ENCODE results near the gene PDZRN3. TPM values are rescaled to one million over a fixed set of nuclear protein-coding genes. Genes with fewer than 3 reads are reported as not detected.

The PDZRN3 gene
- total RNA-seq, 4 donors from 2014 or later, result 13.3 to 81.7 (median 19.7) TPM

DNA sequence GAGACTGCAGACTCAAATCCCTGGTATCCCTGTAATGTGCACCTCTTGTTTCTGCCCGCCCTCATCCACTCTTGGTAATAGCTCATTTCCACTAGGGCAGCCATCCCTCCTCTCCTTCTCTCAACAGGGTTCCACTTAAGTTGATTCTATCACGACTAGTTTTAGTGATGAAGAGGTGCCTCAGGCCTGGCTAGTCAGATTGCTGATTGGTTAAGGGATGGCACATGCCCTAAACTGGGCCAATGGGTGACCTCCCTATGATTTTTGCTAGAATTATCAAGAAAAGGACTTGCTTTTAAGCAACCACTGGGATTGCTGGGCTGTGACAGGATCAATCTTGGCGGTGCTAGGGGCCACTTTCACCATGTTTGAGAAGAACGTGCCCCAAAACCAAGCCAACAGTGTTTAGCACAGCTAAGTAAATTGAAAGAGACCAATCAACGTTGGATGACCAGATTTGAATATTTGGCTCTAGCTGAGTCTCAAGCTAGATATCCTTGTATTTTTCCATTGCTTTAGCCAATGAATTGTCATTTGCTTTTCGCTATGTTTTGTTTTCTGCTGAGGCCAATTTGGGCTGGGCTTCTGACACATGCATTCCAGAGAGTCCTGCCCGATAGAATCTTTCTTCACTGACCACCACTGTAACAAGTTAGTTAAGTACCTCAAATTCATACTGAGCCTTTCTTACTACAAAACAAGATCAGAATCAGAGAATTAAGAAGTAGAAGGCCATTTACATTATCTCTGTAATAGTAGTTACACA is 131.0 kb downstream of the PDZRN3 start:
- H3K27ac ChIP-seq, result no peak overlapping the region

DNA sequence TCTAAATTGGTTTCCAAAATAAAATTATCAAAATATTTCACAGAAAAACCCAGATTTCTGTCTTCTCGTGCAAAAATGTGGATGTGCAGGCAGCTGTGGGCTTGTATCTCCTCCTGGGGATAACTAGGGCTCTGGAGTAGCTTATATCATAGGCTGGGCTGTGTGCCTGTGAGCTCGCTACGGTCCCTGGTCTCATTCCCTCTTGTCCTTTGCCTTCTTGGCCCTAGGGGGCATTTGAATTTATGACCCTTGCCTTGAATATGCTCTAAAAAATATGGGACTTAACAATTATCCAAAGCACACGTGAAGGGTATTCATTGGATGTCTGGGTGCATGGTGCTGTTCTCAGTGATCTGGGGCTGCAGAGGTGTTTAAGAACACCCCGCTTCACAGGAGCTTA is 132.6 kb downstream of the PDZRN3 start:
- no peak for TF ChIP-seq POLR2A (IDR thresholded peaks at IDR 0.05)
- TF ChIP-seq, protein P1, sequence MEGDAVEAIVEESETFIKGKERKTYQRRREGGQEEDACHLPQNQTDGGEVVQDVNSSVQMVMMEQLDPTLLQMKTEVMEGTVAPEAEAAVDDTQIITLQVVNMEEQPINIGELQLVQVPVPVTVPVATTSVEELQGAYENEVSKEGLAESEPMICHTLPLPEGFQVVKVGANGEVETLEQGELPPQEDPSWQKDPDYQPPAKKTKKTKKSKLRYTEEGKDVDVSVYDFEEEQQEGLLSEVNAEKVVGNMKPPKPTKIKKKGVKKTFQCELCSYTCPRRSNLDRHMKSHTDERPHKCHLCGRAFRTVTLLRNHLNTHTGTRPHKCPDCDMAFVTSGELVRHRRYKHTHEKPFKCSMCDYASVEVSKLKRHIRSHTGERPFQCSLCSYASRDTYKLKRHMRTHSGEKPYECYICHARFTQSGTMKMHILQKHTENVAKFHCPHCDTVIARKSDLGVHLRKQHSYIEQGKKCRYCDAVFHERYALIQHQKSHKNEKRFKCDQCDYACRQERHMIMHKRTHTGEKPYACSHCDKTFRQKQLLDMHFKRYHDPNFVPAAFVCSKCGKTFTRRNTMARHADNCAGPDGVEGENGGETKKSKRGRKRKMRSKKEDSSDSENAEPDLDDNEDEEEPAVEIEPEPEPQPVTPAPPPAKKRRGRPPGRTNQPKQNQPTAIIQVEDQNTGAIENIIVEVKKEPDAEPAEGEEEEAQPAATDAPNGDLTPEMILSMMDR (IDR thresholded peaks at IDR 0.05), result no peak
- DNase-seq, result no peak
- Histone ChIP-seq H3K27ac (no peak overlapping the region), H3K27me3 (no peaks in the 10 kb centered on the region), H3K4me3 (no peak overlapping the region), H3K36me3 (no peaks in the 10 kb centered on the region), H3K9me3 (no peaks in the 10 kb centered on the region), H3K4me1 (peaks cover 0 to 8% (median 0%) of the 10 kb centered on the region in 4 donors)

More for the DNA sequence above, 131.0 kb downstream of the PDZRN3 start:
- TF ChIP-seq, protein P1 (IDR thresholded peaks at IDR 0.05), result no peak
- TF ChIP-seq POLR2A (IDR thresholded peaks at IDR 0.05), result no peak
- Histone ChIP-seq H3K4me1 (peaks cover 0 to 8% (median 0%) of the 10 kb centered on the region in 4 donors), H3K27me3 (no peaks in the 10 kb centered on the region), H3K4me3 (no peak overlapping the region), H3K9me3 (no peaks in the 10 kb centered on the region), H3K36me3 (no peaks in the 10 kb centered on the region)
- DNase-seq, result no peak

DNA sequence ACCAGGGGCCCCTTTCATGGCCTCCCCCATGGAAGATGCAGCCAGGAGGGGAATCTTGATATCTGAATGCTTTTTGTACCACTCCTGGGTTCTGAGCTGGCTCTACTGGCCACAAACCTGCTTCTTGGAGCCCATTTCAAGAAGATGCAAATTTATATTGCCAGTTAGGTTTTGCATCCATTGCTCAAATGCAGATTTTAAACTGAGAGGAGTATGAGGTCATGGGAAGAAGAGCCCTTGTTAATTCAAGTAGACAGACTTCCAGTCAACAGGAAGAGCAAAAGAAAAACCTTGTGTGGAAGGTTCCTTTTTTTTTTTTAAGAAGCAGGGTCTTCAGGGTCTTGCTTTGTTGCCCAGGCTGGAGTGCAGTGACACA is 133.5 kb downstream of the PDZRN3 start:
- Histone ChIP-seq H3K9me3 (no peaks in the 10 kb centered on the region), H3K27ac (no peak overlapping the region), H3K4me3 (no peak overlapping the region), H3K4me1 (peaks cover 0 to 8% (median 0%) of the 10 kb centered on the region in 4 donors), H3K27me3 (no peaks in the 10 kb centered on the region), H3K36me3 (no peaks in the 10 kb centered on the region)
- DNase-seq, result no peak
- TF ChIP-seq, protein P1 (IDR thresholded peaks at IDR 0.05), result no peak
- TF ChIP-seq POLR2A (IDR thresholded peaks at IDR 0.05), result no peak

DNA sequence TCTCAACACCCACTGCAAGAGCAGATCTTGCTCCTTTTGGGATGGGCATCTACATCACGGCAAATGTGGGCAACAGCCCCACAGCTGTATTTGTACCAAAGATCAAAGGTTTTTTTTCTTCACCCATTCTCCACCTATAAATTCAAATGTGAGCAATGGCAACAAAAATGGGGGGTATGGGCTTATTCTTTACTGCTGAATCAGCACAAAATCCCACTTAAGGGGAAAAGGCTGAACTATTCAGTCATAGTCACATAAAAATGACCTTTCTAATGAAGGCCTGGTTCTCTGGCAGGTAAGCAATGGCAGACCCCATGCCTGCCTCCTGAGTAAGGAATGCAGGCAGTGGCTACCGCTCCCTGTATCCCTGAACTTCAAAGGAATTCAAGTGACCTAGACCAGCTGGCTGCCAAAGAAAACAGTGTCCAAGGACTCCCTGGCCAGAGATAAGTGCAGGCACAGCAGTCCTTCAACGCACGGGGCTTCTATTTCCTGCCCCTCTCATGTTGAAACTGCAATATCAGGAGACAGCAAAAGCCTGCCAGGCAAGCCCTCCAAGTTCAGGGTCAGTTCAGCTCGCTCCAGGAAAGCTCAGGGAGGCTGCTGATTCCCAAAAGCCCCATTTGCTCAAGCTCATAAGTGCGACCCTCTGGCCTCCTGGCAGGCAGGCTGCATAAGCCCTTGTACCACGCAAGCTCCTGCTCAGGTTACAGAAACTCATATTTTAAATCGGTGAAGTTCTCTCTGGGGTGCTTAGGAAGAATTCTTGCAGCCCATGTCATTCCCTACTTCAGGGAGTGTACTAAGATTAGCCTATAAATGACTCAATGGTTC is 134.1 kb downstream of the PDZRN3 start:
- no peaks in the 10 kb centered on the region for H3K9me3 ChIP-seq
- H3K4me3 ChIP-seq, result no peak overlapping the region
- no peak for DNase-seq
- H3K27ac ChIP-seq, result no peak overlapping the region
- no peaks in the 10 kb centered on the region for H3K36me3 ChIP-seq
- peaks cover 0 to 8% (median 0%) of the 10 kb centered on the region in 4 donors for H3K4me1 ChIP-seq
- H3K27me3 ChIP-seq, result no peaks in the 10 kb centered on the region
- TF ChIP-seq, protein P1 (IDR thresholded peaks at IDR 0.05), result no peak
- TF ChIP-seq POLR2A (IDR thresholded peaks at IDR 0.05), result no peak

DNA sequence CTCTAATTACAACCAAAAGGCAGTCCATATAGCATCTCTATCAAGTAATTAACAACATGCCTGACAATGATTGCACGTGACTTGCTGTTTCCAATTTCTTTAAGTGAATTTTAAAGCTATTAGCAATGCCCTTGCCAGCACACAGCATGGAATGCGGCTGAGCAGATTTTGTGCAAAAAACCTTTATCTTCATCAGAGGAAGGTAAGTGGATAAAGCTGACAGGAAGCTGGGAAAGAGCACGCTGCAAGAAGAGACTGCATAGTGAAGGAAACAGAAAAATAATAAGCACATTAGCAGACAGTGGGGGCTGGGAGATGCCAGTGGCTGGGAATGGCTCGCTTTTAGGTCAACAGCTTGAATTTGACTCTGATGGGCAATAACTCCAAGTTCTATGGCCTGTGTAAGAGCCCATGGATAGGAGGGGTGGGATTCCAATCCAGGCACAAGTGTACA is 138.8 kb downstream of the PDZRN3 start:
- DNase-seq, result no peak
- Histone ChIP-seq H3K4me1 (peaks cover 0 to 5% (median 0%) of the 10 kb centered on the region in 4 donors), H3K27ac (no peak overlapping the region), H3K27me3 (no peaks in the 10 kb centered on the region), H3K4me3 (no peak overlapping the region), H3K36me3 (no peaks in the 10 kb centered on the region), H3K9me3 (no peaks in the 10 kb centered on the region)
- TF ChIP-seq POLR2A (IDR thresholded peaks at IDR 0.05), result no peak
- TF ChIP-seq, protein P1 (IDR thresholded peaks at IDR 0.05), result no peak

Data from Peyer's patch (tissue), 4 donors.